Amygdala (tissue), 56 donors: ENCODE results near the gene IGFBP2.

Source experiments
- DNase-seq, 56 donors: peaks; one replicate each; lab custom pipeline; 2025; lab: John Stamatoyannopoulos, UW

The IGFBP2 gene

GRCh38 chr2:216698293-216698692, 65.1 kb downstream of the IGFBP2 start:
- no peak for DNase-seq

GRCh38 chr2:216698895-216699294, 65.7 kb downstream of the IGFBP2 start:
- DNase-seq, result peak in 11 of 56 donors; percentile 6 to 48 (median 23)

DNA sequence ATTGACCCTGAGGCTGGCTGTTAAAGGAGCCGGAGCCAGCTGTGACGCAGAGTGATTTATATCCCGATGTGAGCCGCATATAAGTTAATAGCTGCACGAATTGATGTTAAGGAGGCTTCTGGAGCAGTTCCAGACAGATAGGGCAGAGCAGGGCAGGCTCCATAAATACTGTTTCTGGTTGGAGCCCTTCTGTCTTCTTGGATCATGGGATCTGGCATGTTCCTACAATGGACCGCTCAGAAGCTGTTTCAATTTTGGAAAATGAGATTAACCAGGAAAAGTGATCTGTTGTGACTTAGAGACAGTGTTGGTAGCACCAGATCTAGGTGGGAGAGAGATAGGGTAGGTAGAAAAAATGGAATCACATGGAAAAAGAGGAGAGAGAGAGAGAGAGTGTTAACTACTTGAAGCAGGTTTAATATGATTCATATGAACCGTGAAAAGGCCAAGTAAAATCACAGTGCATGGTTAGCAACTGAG, 66.9 kb downstream of the IGFBP2 start:
- DNase-seq, result no peak

DNA sequence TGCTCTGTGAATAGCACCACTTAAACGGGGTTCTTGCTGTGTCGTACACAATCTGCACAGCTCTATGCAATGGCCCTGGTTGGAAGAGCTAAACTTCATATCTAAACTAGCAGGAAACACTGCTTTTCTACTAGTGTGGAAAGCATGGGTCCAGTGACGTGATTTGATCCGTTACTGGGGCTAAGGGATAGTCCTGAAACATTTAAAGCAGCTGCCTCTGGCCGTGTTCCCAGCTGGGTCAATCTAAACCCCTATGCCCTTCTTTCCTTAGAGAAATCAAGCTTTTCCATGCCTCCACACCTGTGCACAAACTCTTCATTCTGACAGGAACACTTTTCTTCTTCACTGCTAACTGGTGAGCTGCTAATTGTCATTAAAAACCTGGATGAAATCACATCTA, 67.6 kb downstream of the IGFBP2 start:
- no peak for DNase-seq

GRCh38 chr2:216701544-216701943, 68.3 kb downstream of the IGFBP2 start:
- no peak for DNase-seq

- DNase-seq, result no peak
Observed at GRCh38 chr2:216702756-216703155, 69.5 kb downstream of the IGFBP2 start.

GRCh38 chr2:216710551-216711301, 77.5 kb downstream of the IGFBP2 start:
- DNase-seq, result no peak

GRCh38 chr2:216711348-216711747, 78.1 kb downstream of the IGFBP2 start:
- DNase-seq, result no peak

GRCh38 chr2:216713691-216714336, 80.6 kb downstream of the IGFBP2 start:
- DNase-seq, result peak in 19 of 56 donors; percentile 6 to 86 (median 23)
